Astrocyte (in vitro differentiated cells and primary cell): ENCODE data around the gene SLC7A5.

Experiments used
- EZH2 ChIP-seq: IDR thresholded peaks from 2 replicates; pipeline ENCODE4 v1.6.1; 2012; ENCODE audit warnings: mild to moderate bottlenecking, low read length, inconsistent platforms; ENCODE audit not compliant: insufficient read depth
- TF ChIP-seq, protein P1 (sequence below): IDR thresholded peaks from 2 replicates; pipeline ENCODE4 v1.5.1; 2011; ENCODE audit warnings: low read depth, mild to moderate bottlenecking, inconsistent platforms, low read length, moderate library complexity; ENCODE audit not compliant: insufficient read depth

DNA sequence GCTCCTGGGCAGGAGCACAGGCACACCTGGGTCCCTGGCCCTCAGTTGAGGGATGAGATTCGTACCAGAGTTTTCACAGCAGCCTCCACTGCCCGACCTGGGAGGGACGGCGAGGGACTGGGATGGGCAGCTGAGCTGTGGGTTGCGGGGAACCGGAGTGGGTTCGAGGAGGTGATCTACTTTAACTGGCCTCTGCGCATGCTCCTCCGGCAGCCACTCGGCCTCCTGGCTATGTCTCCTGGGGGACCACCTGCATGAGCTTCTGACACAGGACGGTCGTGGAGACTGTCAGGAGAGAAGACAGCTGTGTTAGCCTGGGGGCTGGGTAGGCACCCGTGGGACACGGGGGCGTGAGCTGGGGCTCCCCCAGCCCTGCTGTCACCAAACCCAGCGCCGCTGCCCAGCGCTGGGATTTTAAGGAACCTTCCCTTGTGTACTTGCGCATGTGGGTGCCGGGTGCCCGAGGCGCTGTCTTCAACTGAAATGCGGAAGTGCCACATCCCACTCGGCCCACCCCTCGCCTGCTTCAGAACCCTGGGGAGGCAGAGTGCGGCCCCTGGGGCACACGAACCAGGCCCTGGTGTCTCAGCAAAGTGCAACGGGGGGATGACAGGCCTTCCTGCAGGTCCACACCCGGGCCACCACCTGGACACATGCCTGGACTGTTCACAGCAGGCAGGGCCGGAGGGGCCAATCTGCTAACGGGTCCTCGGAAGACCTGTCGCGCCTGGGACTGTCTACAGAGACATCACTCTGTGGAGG, 36.4 kb downstream of the SLC7A5 start:
- TF ChIP-seq, protein P1, sequence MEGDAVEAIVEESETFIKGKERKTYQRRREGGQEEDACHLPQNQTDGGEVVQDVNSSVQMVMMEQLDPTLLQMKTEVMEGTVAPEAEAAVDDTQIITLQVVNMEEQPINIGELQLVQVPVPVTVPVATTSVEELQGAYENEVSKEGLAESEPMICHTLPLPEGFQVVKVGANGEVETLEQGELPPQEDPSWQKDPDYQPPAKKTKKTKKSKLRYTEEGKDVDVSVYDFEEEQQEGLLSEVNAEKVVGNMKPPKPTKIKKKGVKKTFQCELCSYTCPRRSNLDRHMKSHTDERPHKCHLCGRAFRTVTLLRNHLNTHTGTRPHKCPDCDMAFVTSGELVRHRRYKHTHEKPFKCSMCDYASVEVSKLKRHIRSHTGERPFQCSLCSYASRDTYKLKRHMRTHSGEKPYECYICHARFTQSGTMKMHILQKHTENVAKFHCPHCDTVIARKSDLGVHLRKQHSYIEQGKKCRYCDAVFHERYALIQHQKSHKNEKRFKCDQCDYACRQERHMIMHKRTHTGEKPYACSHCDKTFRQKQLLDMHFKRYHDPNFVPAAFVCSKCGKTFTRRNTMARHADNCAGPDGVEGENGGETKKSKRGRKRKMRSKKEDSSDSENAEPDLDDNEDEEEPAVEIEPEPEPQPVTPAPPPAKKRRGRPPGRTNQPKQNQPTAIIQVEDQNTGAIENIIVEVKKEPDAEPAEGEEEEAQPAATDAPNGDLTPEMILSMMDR: no peak
- TF ChIP-seq EZH2: no peak
